SU-DHL-6 (cell line): ENCODE data around the gene SMAD3.
"Not testable (repeated sequence)": the region's sequence is repeated elsewhere in the genome, so short reads cannot be mapped to it uniquely, and the experiment has no call there.

Experiments
- H2AFZ ChIP-seq: fragments of 200-600 bp; sonication (generic); 2 replicates; pipeline ENCODE4 v1.6.1; 2014; ENCODE audit warnings: low read depth, mild to moderate bottlenecking, moderate library complexity, mixed read lengths, antibody characterized with exemption, low read length; ENCODE audit not compliant: severe bottlenecking
- H3F3A ChIP-seq: fragments of 200-600 bp; shearing (Covaris generic); 2 replicates; pipeline ENCODE4 v1.6.0; 2016; ENCODE audit warnings: antibody characterized with exemption, mild to moderate bottlenecking; ENCODE audit not compliant: insufficient read depth
- H3K27ac ChIP-seq: fragments of 200-600 bp; sonication (generic); 2 replicates; pipeline ENCODE4 v1.5.1; 2016; ENCODE audit warnings: low read depth, mild to moderate bottlenecking, low read length, moderate library complexity, mixed read lengths
- H3K27me3 ChIP-seq: fragments of 200-600 bp; sonication (generic), shearing (Covaris generic); 2 replicates; pipeline ENCODE4 v1.6.0; 2014; ENCODE audit warnings: mild to moderate bottlenecking, low read length
- H3K36me3 ChIP-seq: fragments of 200-600 bp; sonication (generic); 2 replicates; pipeline ENCODE4 v1.6.1; 2014; ENCODE audit warnings: mild to moderate bottlenecking, low read length, mixed read lengths
- H3K4me2 ChIP-seq: fragments of 300-600, 200-600 bp; shearing (Covaris generic), sonication (generic); 2 replicates; pipeline ENCODE4 v1.6.0; 2014; ENCODE audit warnings: low read length, low read depth, mild to moderate bottlenecking; ENCODE audit not compliant: poor library complexity, severe bottlenecking
- H3K4me3 ChIP-seq: fragments of 200-600 bp; sonication (generic); 2 replicates; pipeline ENCODE4 v1.5.1; 2014; ENCODE audit warnings: antibody characterized with exemption, low read length, mild to moderate bottlenecking, mixed read lengths; ENCODE audit not compliant: insufficient read depth, poor library complexity, severe bottlenecking
- H3K79me2 ChIP-seq: fragments of 200-600 bp; sonication (generic); 2 replicates; pipeline ENCODE4 v1.6.1; 2014; ENCODE audit warnings: mild to moderate bottlenecking, low read length, moderate library complexity; ENCODE audit not compliant: insufficient read depth
- H3K9ac ChIP-seq: fragments of 200-600 bp; sonication (generic); 2 replicates; pipeline ENCODE4 v1.7.0; 2014; ENCODE audit warnings: mild to moderate bottlenecking, low read length
- H3K9me2 ChIP-seq: fragments of 200-600 bp; sonication (generic); replicated peaks from 2 replicates; pipeline ENCODE4 v1.6.1; 2014; ENCODE audit warnings: low read length; ENCODE audit not compliant: insufficient read depth
- H3K9me3 ChIP-seq: fragments of 200-600 bp; sonication (generic); 2 replicates; pipeline ENCODE4 v1.6.1; 2014; ENCODE audit warnings: low read length, mixed read lengths; ENCODE audit not compliant: insufficient read depth
- H4K20me1 ChIP-seq: fragments of 200-600 bp; sonication (generic); 2 replicates; pipeline ENCODE4 v1.6.1; 2014; ENCODE audit warnings: low read depth, mild to moderate bottlenecking, antibody characterized with exemption, low read length, moderate library complexity, mixed read lengths
- EZH2phosphoT487 ChIP-seq: fragments of 200-600 bp; sonication (generic), shearing (Covaris generic); conservative IDR thresholded peaks from 2 replicates; pipeline ENCODE4 v1.6.1; 2018; ENCODE audit warnings: mild to moderate bottlenecking, antibody characterized with exemption, low read length, moderate library complexity, mixed read lengths
- TF ChIP-seq, protein P1 (sequence below): fragments of 200-600 bp; sonication (generic); IDR thresholded peaks from one replicate; pipeline ENCODE4 v1.5.1; 2017; ENCODE audit warnings: antibody characterized with exemption, mild to moderate bottlenecking, low read length, moderate library complexity; ENCODE audit not compliant: insufficient read depth, poor library complexity, severe bottlenecking

The SMAD3 gene

DNA sequence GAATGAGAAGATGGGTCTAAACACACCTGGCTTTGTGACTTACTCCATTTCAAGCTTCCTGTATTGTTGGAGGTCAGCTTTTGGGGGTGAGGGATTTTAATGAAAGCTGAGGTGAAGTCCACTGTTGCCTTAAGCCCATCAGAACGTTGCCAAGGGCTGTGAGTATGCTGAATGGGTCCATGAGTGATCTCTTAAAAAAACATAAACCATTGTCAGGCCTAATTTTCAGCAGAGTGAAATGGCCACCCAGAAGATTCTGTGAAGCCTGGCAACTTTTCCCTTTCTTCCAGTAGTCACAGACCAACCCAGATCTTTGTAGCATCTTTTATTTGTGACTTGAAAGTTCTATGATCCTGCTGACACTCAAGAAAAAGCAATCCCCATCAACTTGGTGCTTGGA lies 87.0 kb downstream of the SMAD3 start:
- no peaks in the 10 kb centered on the region for H3F3A ChIP-seq
- H3K9ac ChIP-seq: no peak overlapping the region
- H3K36me3 ChIP-seq: no peaks in the 10 kb centered on the region

DNA sequence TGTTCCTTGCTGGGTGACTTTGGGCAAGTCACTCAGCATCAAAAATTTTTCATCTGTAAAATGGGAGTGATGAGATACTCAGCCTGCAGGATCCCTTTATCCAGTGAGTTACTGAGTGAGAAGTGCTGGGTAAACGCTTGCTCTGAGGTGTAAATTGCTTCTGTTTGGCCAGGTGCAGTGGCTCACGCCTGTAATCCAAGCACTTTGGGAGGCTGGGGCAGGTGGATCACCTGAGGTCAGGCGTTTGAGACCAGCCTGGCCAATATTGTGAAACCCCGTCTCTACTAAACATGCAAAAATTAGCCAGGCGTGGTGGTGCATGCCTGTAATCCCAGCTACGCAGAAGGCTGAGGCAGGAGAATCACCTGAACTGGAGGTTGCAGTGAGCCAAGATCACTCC lies 87.6 kb downstream of the SMAD3 start:
- not testable (repeated sequence) for H3K79me2 ChIP-seq, H3K27ac ChIP-seq, H3F3A ChIP-seq, H3K9ac ChIP-seq, H3K4me3 ChIP-seq, H3K4me2 ChIP-seq, H4K20me1 ChIP-seq, H3K27me3 ChIP-seq, H2AFZ ChIP-seq, H3K9me2 ChIP-seq, H3K9me3 ChIP-seq, H3K36me3 ChIP-seq

More for the DNA sequence above, 87.0 kb downstream of the SMAD3 start:
- H3K9me3 ChIP-seq: no peaks in the 10 kb centered on the region
- no peak overlapping the region for H3K4me3 ChIP-seq
- H3K4me2 ChIP-seq: no peak overlapping the region
- no peak for TF ChIP-seq EZH2phosphoT487
- TF ChIP-seq, protein P1, sequence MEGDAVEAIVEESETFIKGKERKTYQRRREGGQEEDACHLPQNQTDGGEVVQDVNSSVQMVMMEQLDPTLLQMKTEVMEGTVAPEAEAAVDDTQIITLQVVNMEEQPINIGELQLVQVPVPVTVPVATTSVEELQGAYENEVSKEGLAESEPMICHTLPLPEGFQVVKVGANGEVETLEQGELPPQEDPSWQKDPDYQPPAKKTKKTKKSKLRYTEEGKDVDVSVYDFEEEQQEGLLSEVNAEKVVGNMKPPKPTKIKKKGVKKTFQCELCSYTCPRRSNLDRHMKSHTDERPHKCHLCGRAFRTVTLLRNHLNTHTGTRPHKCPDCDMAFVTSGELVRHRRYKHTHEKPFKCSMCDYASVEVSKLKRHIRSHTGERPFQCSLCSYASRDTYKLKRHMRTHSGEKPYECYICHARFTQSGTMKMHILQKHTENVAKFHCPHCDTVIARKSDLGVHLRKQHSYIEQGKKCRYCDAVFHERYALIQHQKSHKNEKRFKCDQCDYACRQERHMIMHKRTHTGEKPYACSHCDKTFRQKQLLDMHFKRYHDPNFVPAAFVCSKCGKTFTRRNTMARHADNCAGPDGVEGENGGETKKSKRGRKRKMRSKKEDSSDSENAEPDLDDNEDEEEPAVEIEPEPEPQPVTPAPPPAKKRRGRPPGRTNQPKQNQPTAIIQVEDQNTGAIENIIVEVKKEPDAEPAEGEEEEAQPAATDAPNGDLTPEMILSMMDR: no peak
- no peaks in the 10 kb centered on the region for H3K27me3 ChIP-seq
- H3K79me2 ChIP-seq: peaks cover 3% of the 10 kb centered on the region; the same call in 1 of the 2 replicates
- H2AFZ ChIP-seq: no peak overlapping the region
- H4K20me1 ChIP-seq: no peaks in the 10 kb centered on the region
- H3K9me2 ChIP-seq: no peaks in the 10 kb centered on the region
- H3K27ac ChIP-seq: no peak overlapping the region

DNA sequence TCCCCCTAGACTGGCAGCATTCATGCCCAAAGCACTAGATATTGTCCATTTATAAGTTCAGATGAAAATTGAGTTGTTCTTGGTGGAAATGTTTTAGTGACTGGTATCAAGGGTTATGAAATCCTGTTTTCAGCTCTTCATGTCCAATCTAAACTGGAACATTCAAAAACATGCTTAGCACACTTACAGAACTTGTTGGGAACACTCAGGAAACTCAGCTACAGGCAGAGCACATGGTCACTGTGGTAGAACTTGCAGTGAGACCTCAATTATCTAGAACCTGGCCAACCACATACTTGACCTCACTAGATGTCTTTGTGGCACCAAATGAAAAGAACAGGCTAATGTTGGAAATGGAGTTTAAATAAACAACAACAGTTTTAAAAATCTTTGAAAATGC lies 88.8 kb downstream of the SMAD3 start:
- Histone ChIP-seq H4K20me1 (no peaks in the 10 kb centered on the region), H3K4me2 (no peak overlapping the region), H3K36me3 (no peaks in the 10 kb centered on the region), H3K9ac (no peak overlapping the region), H3F3A (no peaks in the 10 kb centered on the region), H3K4me3 (no peak overlapping the region), H3K27ac (no peak overlapping the region), H2AFZ (no peak overlapping the region), H3K9me2 (no peaks in the 10 kb centered on the region), H3K79me2 (peaks cover 3% of the 10 kb centered on the region; the same call in 1 of the 2 replicates), H3K9me3 (no peaks in the 10 kb centered on the region), H3K27me3 (no peaks in the 10 kb centered on the region)
- TF ChIP-seq, protein P1: no peak
- TF ChIP-seq EZH2phosphoT487: no peak

DNA sequence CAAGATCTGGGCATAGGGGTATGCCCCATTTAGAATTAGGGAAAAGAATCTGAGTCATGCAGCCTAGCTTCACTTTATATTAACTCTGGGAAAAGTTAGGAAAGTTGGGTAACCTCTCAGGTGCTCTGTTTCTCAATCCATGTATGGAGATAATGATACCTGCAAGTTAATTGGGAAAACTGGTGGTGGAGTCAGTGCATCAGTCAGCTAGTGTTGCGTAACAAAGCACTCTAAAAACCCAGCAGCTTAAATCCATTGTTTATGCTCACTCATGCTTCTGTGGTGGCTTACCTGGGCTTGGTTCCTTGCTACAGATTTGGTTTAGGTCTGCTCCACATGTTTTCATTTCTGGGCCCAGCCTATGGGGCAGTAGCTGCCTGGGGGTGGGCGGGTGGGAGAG lies 91.0 kb downstream of the SMAD3 start:
- H3K9me2 ChIP-seq: no peaks in the 10 kb centered on the region
- H3K27me3 ChIP-seq: no peaks in the 10 kb centered on the region
- H4K20me1 ChIP-seq: no peaks in the 10 kb centered on the region
- no peaks in the 10 kb centered on the region for H3F3A ChIP-seq
- H3K4me3 ChIP-seq: no peak overlapping the region
- peaks cover 8% of the 10 kb centered on the region; the same call in 1 of the 2 replicates for H3K79me2 ChIP-seq
- no peaks in the 10 kb centered on the region for H3K36me3 ChIP-seq
- H3K27ac ChIP-seq: no peak overlapping the region
- no peak overlapping the region for H3K9ac ChIP-seq
- H3K9me3 ChIP-seq: no peaks in the 10 kb centered on the region
- H2AFZ ChIP-seq: no peak overlapping the region
- no peak overlapping the region for H3K4me2 ChIP-seq
- TF ChIP-seq, protein P1: no peak
- no peak for TF ChIP-seq EZH2phosphoT487
